A549 (cell line): ENCODE data around the gene CACNG8. TPM values are rescaled to one million over a fixed set of nuclear protein-coding genes. Genes with fewer than 3 reads are reported as not detected.
A peak's percentile ranks its signal among the peaks of the same experiment; 100 is the strongest.

ENCODE experiments used
- ATAC-seq, 2 experiments: fragments of 200-7000 bp in 1 of 2; fragments of >200 bp in 1 of 2; cut with Nextera tagmentation in 1 of 2; cut with Tn5 transposase in 1 of 2; 3 replicates each; pipeline versions ENCODE4 v1.8.0 to v1.9.1; 2018 to 2020; ENCODE audit warnings: mild to moderate bottlenecking in 1 of 2, moderate library complexity in 1 of 2
- CTCF ChIA-PET: fragments of 300-600 bp; sonication (Branson Sonifier 250); formaldehyde crosslinking; extraction: SDS; loops from one replicate; lab custom pipeline; 2021; ENCODE audit warnings: antibody characterized with exemption, inconsistent platforms; lab: Yijun Ruan, JAX
- POLR2A ChIA-PET: fragments of 350-600 bp; formaldehyde crosslinking; extraction: SDS; loops from one replicate; lab custom pipeline; 2021; ENCODE audit warnings: antibody characterized with exemption, inconsistent platforms; lab: Yijun Ruan, JAX
- DNase-seq, 2 experiments: peaks; one replicate each; pipeline versions ENCODE4 v3.0.0 to v3.0.0-alpha.2; 2011 to 2016; ENCODE audit warnings: low read depth in 1 of 2, low spot score in 1 of 2
- FAIRE-seq: peaks from 2 replicates; lab custom pipeline; 2011; peaks lifted over from hg19 to GRCh38; lab: Jason Lieb, UNC
- H3K27ac ChIP-seq, 2 experiments: fragments of >200 bp; sonication (Bioruptor Twin); formaldehyde crosslinking; 3 replicates each; pipeline ENCODE4 v1.5.1; 2016 to 2017
- H3K4me1 ChIP-seq: fragments of >200 bp; sonication (Bioruptor Twin); formaldehyde crosslinking; 3 replicates; pipeline ENCODE4 v1.6.1; 2016
- H3K4me2 ChIP-seq: fragments of >200 bp; sonication (Bioruptor Twin); formaldehyde crosslinking; 3 replicates; pipeline ENCODE4 v1.6.1; 2016
- H3K4me3 ChIP-seq: fragments of >200 bp; sonication (Bioruptor Twin); formaldehyde crosslinking; 3 replicates; pipeline ENCODE4 v1.5.1; 2016
- H3K9me3 ChIP-seq: fragments of >200 bp; sonication (Bioruptor Twin); formaldehyde crosslinking; 3 replicates; pipeline ENCODE4 v1.6.1; 2016
- CBX2 ChIP-seq: fragments of 200-600 bp; sonication (generic); IDR thresholded peaks from 2 replicates; pipeline ENCODE4 v1.6.1; 2016; ENCODE audit warnings: low read depth, mild to moderate bottlenecking, borderline replicate concordance
- CBX8 ChIP-seq: fragments of 200-600 bp; sonication (generic); IDR thresholded peaks from 2 replicates; pipeline ENCODE4 v1.6.1; 2016
- CHD2 ChIP-seq: fragments of 150-350 bp; IDR thresholded peaks from 2 replicates; pipeline ENCODE4 v1.6.1; 2014; ENCODE audit warnings: low read length; ENCODE audit not compliant: partially characterized antibody
- EHMT2 ChIP-seq: fragments of 200-600 bp; sonication (generic); IDR thresholded peaks from 2 replicates; pipeline ENCODE4 v1.6.1; 2016; ENCODE audit warnings: antibody characterized with exemption, low read depth, mild to moderate bottlenecking, moderate library complexity
- ESRRA ChIP-seq: fragments of 150-350 bp; IDR thresholded peaks from 2 replicates; pipeline ENCODE4 v1.6.1; 2014; ENCODE audit warnings: mild to moderate bottlenecking, low read length, borderline replicate concordance
- GATA3 ChIP-seq: IDR thresholded peaks from 2 replicates; pipeline ENCODE4 v1.6.1; 2012; ENCODE audit warnings: borderline replicate concordance
- HDAC2 ChIP-seq: fragments of 200-600 bp; sonication (generic); IDR thresholded peaks from 2 replicates; pipeline ENCODE4 v1.6.1; 2016
- HEYL ChIP-seq: fragments of 250-450 bp; sonication (Bioruptor Pico); IDR thresholded peaks from 2 replicates; pipeline ENCODE4 v1.8.0; 2021; ENCODE audit warnings: mild to moderate bottlenecking, moderate library complexity
- HOXB13 ChIP-seq: fragments of 250-450 bp; sonication (Bioruptor Pico); IDR thresholded peaks from 2 replicates; pipeline ENCODE4 v1.5.0; 2020; ENCODE audit warnings: low read depth, mild to moderate bottlenecking, moderate library complexity
- JUN ChIP-seq, 2 experiments: fragments of >200 bp; sonication (Bioruptor Twin); formaldehyde crosslinking; IDR thresholded peaks; 2 replicates in 1 of 2; 3 replicates in 1 of 2; pipeline ENCODE4 v1.6.1; 2016 to 2017
- KDM1A ChIP-seq: fragments of 200-600 bp; sonication (generic); IDR thresholded peaks from 2 replicates; pipeline ENCODE4 v1.6.1; 2016; ENCODE audit warnings: low read depth, mild to moderate bottlenecking
- MAZ ChIP-seq: fragments of 150-350 bp; IDR thresholded peaks from 2 replicates; pipeline ENCODE4 v1.6.1; 2014; ENCODE audit warnings: antibody characterized with exemption, low read depth, low read length, borderline replicate concordance
- NPAS2 ChIP-seq: fragments of 250-450 bp; sonication (Bioruptor Pico); IDR thresholded peaks from 2 replicates; pipeline ENCODE4 v1.8.0; 2022; ENCODE audit warnings: mild to moderate bottlenecking, moderate library complexity, borderline replicate concordance
- POLR2A ChIP-seq: IDR thresholded peaks from 2 replicates; pipeline ENCODE4 v1.6.1; 2012; ENCODE audit warnings: mild to moderate bottlenecking, low read length
- POLR2AphosphoS2 ChIP-seq: conservative IDR thresholded peaks from 2 replicates; pipeline ENCODE4 v1.6.1; 2012; ENCODE audit warnings: low read length, improper control_type of control experiment, inconsistent platforms
- RAD21 ChIP-seq, 2 experiments: fragments of >200 bp in 1 of 2; sonication (Bioruptor Twin) in 1 of 2; formaldehyde crosslinking in 1 of 2; IDR thresholded peaks in 1 of 2; conservative IDR thresholded peaks in 1 of 2; 2 replicates in 1 of 2; 3 replicates in 1 of 2; pipeline ENCODE4 v1.6.1; 2012 to 2018; ENCODE audit warnings: inconsistent platforms in 1 of 2
- RARB ChIP-seq: fragments of 250-450 bp; sonication (Bioruptor Pico); IDR thresholded peaks from 2 replicates; pipeline ENCODE4 v1.8.0; 2021; ENCODE audit warnings: mild to moderate bottlenecking, moderate library complexity
- SMC3 ChIP-seq: fragments of >200 bp; sonication (Bioruptor Twin); formaldehyde crosslinking; IDR thresholded peaks from 3 replicates; pipeline ENCODE4 v1.6.1; 2018; ENCODE audit warnings: inconsistent platforms
- SREBF2 ChIP-seq: fragments of 450-650 bp; IDR thresholded peaks from 2 replicates; pipeline ENCODE4 v1.6.1; 2014; ENCODE audit warnings: mild to moderate bottlenecking, moderate library complexity
- TFCP2L1 ChIP-seq: fragments of 250-450 bp; sonication (Bioruptor Pico); IDR thresholded peaks from 2 replicates; pipeline ENCODE4 v1.5.0; 2021; ENCODE audit warnings: mild to moderate bottlenecking
- ZFP36 ChIP-seq: fragments of 450-650 bp; IDR thresholded peaks from 2 replicates; pipeline ENCODE4 v1.6.1; 2014; ENCODE audit warnings: borderline replicate concordance; ENCODE audit not compliant: partially characterized antibody
- ZNF302 ChIP-seq: fragments of 250-450 bp; sonication (Bioruptor Pico); IDR thresholded peaks from 2 replicates; pipeline ENCODE4 v1.9.0; 2021; ENCODE audit warnings: inconsistent platforms, mild to moderate bottlenecking, moderate library complexity
- WGBS: methylation state at CpG from one replicate; pipeline ENCODE4 v1.1.6; 2017; ENCODE audit errors: missing lambda C conversion rate; 5-methylcytosine and 5-hydroxymethylcytosine counted together
- polyA plus RNA-seq, 4 experiments: library from polyadenylated mRNA; depleted of rRNA in 3 of 4; stranded (reverse); fragments of >200 nt; fragmentation: RNase III in 1 of 4; extraction: RNeasy Plus Mini Kit Qiagen cat#74134 plus additional on column Dnase treatment in 1 of 4; gene quantifications; 2 replicates in 3 of 4; 3 replicates in 1 of 4; pipeline ENCODE4 v1.2.3, GENCODE V29; 2011 to 2017
- TF ChIP-seq, protein P1 (sequence below): fragments of >200 bp; sonication (Bioruptor Twin); formaldehyde crosslinking; IDR thresholded peaks from 3 replicates; pipeline ENCODE4 v1.5.1; 2016
- TF ChIP-seq, protein P2 (sequence below): IDR thresholded peaks from 2 replicates; pipeline ENCODE4 v1.6.1; 2012; ENCODE audit warnings: low read depth, borderline replicate concordance
- TF ChIP-seq, protein P3 (sequence below): IDR thresholded peaks from 2 replicates; pipeline ENCODE4 v1.6.1; 2012
- TF ChIP-seq, protein P4 (sequence below): fragments of 200-600 bp; sonication (generic); IDR thresholded peaks from 2 replicates; pipeline ENCODE4 v1.6.1; 2016; ENCODE audit warnings: antibody characterized with exemption, mild to moderate bottlenecking, moderate library complexity
- TF ChIP-seq, protein P5 (sequence below): fragments of 450-650 bp; IDR thresholded peaks from 2 replicates; pipeline ENCODE4 v1.6.1; 2014; ENCODE audit warnings: antibody characterized with exemption

CACNG8 gene
- polyA plus RNA-seq, 2 of the 4 experiments (the other 2 are of a cell fraction), result 1.1 to 5.8 TPM

DNA sequence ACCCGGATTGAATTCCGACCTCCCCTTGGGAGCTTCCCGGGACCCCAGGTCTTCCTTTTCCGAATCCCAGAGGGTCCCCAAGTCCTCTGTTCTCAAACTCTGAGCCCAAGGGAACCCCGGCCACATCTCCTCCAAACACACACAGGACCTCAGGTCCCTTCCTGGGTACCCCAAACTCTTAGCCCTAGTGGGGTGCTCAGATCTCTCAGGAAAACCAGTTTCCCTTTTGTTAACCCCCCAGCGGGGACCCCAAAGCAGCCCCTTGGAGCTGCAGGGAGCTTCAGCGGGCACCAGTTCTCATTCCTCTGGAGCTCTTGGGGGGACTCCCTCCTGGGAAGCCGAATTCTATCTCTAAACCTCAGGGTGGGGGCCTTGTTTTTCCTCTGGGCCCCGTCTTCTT lies 29.5 kb downstream of the CACNG8 start:
- WGBS, result 75% methylated on average over 9 of the region's 9 CpGs
- ATAC-seq (no peak), FAIRE-seq (no peak), DNase-seq (no peak)
- TF ChIP-seq RARB (CRISPR knock-in tag), result no peak
- no peak for TF ChIP-seq POLR2AphosphoS2
- no peak for TF ChIP-seq KDM1A
- TF ChIP-seq ESRRA, result no peak
- no peak for TF ChIP-seq NPAS2 (CRISPR knock-in tag)
- TF ChIP-seq, protein P1, sequence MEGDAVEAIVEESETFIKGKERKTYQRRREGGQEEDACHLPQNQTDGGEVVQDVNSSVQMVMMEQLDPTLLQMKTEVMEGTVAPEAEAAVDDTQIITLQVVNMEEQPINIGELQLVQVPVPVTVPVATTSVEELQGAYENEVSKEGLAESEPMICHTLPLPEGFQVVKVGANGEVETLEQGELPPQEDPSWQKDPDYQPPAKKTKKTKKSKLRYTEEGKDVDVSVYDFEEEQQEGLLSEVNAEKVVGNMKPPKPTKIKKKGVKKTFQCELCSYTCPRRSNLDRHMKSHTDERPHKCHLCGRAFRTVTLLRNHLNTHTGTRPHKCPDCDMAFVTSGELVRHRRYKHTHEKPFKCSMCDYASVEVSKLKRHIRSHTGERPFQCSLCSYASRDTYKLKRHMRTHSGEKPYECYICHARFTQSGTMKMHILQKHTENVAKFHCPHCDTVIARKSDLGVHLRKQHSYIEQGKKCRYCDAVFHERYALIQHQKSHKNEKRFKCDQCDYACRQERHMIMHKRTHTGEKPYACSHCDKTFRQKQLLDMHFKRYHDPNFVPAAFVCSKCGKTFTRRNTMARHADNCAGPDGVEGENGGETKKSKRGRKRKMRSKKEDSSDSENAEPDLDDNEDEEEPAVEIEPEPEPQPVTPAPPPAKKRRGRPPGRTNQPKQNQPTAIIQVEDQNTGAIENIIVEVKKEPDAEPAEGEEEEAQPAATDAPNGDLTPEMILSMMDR, result no peak
- no peak for TF ChIP-seq HOXB13 (CRISPR knock-in tag)
- TF ChIP-seq EHMT2, result no peak
- TF ChIP-seq, protein P2, sequence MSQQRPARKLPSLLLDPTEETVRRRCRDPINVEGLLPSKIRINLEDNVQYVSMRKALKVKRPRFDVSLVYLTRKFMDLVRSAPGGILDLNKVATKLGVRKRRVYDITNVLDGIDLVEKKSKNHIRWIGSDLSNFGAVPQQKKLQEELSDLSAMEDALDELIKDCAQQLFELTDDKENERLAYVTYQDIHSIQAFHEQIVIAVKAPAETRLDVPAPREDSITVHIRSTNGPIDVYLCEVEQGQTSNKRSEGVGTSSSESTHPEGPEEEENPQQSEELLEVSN, result no peak
- TF ChIP-seq JUN (IDR thresholded peaks at IDR 0.05), result no peak
- TF ChIP-seq RAD21 (conservative IDR thresholded peaks at IDR 0.05 in 1 of 2, IDR thresholded peaks at IDR 0.05 in 1 of 2), result no peak
- no peak for TF ChIP-seq CBX2
- no peak for TF ChIP-seq ZNF302 (CRISPR knock-in tag)
- no peak for TF ChIP-seq CHD2
- TF ChIP-seq TFCP2L1, result no peak; the same call in 1 of the 2 replicates
- TF ChIP-seq, protein P3, sequence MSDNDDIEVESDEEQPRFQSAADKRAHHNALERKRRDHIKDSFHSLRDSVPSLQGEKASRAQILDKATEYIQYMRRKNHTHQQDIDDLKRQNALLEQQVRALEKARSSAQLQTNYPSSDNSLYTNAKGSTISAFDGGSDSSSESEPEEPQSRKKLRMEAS, result no peak
- Histone ChIP-seq H3K4me3 (peak overlapping the region; percentile 51), H3K27ac (peak overlapping the region; percentile 93 to 97), H3K4me1 (peaks cover 66% of the 10 kb centered on the region), H3K9me3 (no peaks in the 10 kb centered on the region), H3K4me2 (peak overlapping the region; percentile 86)
- ChIA-PET POLR2A (interaction anchor here (1.2 to 1.8 kb wide), 3 partner anchors 10 to 28 kb away, joined by 6 to 7 read pairs (median 6); no protein-coding TSS in a partner anchor), CTCF (interaction anchor here (1.4 to 4.6 kb wide), 6 partner anchors 12 to 85 kb away, joined by 4 to 45 read pairs (median 7); no protein-coding TSS in a partner anchor)

DNA sequence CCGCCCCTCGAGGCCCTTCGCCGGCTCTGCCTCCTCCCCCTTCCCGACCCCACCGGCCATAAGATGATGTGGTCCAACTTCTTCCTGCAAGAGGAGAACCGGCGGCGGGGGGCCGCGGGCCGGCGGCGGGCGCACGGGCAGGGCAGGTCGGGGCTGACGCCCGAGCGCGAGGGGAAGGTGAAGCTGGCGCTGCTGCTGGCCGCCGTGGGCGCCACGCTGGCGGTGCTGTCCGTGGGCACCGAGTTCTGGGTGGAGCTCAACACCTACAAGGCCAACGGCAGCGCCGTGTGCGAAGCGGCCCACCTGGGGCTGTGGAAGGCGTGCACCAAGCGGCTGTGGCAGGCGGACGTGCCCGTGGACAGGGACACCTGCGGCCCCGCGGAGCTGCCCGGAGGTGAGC lies 30.1 kb downstream of the CACNG8 start:
- CTCF ChIA-PET, result interaction anchor here (1.1 to 4.6 kb wide), 10 partner anchors 12 to 184 kb away, joined by 3 to 45 read pairs (median 4); no protein-coding TSS in a partner anchor
- Histone ChIP-seq H3K27ac (peak overlapping the region; percentile 93 to 97), H3K4me3 (no peak overlapping the region), H3K4me1 (peaks cover 62% of the 10 kb centered on the region), H3K4me2 (peak overlapping the region; percentile 86; the same call in 2 of the 3 replicates), H3K9me3 (no peaks in the 10 kb centered on the region)
- 92% methylated on average over 40 of the region's 43 CpGs for WGBS
- ATAC-seq (no peak), DNase-seq (no peak), FAIRE-seq (no peak)
- TF ChIP-seq CBX2 (no peak), MAZ (no peak), CHD2 (no peak), CBX8 (no peak), SREBF2 (no peak), SMC3 (no peak), RARB (CRISPR knock-in tag) (no peak), GATA3 (no peak), HEYL (CRISPR knock-in tag) (no peak), POLR2A (no peak), ZFP36 (no peak), HDAC2 (no peak)
- TF ChIP-seq, protein P2, result no peak
- TF ChIP-seq, protein P4, sequence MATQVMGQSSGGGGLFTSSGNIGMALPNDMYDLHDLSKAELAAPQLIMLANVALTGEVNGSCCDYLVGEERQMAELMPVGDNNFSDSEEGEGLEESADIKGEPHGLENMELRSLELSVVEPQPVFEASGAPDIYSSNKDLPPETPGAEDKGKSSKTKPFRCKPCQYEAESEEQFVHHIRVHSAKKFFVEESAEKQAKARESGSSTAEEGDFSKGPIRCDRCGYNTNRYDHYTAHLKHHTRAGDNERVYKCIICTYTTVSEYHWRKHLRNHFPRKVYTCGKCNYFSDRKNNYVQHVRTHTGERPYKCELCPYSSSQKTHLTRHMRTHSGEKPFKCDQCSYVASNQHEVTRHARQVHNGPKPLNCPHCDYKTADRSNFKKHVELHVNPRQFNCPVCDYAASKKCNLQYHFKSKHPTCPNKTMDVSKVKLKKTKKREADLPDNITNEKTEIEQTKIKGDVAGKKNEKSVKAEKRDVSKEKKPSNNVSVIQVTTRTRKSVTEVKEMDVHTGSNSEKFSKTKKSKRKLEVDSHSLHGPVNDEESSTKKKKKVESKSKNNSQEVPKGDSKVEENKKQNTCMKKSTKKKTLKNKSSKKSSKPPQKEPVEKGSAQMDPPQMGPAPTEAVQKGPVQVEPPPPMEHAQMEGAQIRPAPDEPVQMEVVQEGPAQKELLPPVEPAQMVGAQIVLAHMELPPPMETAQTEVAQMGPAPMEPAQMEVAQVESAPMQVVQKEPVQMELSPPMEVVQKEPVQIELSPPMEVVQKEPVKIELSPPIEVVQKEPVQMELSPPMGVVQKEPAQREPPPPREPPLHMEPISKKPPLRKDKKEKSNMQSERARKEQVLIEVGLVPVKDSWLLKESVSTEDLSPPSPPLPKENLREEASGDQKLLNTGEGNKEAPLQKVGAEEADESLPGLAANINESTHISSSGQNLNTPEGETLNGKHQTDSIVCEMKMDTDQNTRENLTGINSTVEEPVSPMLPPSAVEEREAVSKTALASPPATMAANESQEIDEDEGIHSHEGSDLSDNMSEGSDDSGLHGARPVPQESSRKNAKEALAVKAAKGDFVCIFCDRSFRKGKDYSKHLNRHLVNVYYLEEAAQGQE, result no peak
- TF ChIP-seq, protein P5, sequence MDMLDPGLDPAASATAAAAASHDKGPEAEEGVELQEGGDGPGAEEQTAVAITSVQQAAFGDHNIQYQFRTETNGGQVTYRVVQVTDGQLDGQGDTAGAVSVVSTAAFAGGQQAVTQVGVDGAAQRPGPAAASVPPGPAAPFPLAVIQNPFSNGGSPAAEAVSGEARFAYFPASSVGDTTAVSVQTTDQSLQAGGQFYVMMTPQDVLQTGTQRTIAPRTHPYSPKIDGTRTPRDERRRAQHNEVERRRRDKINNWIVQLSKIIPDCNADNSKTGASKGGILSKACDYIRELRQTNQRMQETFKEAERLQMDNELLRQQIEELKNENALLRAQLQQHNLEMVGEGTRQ, result no peak
- TF ChIP-seq, protein P3, result no peak
- POLR2A ChIA-PET, result interaction anchor here (1.1 kb wide), 1 partner anchor 12 kb away, joined by 3 read pairs; no protein-coding TSS in a partner anchor
